ENCODE data around the gene C19orf25.

GRCh38 chr19:1478934-1479707 is at the start of gene C19orf25:
- peak; percentile 84 for TF ChIP-seq POLR2AphosphoS5 (IDR thresholded peaks at IDR 0.05; ENCODE audit: borderline replicate concordance, low read depth, low read length)
- no peak for TF ChIP-seq EZH2 (IDR thresholded peaks at IDR 0.05)

Data from SK-N-MC (cell line).